ENCODE data around the gene SNRPD2. TPM values are rescaled to one million over a fixed set of nuclear protein-coding genes. Genes with fewer than 3 reads are reported as not detected.

The SNRPD2 gene
- 506 TPM for polyA plus RNA-seq (2012; ENCODE audit: insufficient read length, low read depth)

GRCh38 chr19:45691516-45692186 lies at the start of gene SNRPD2:
TSS of gene SNRPD2 (minus strand) at chr19:45691953. CDS start at chr19:45691888, 65 bp downstream.
- TF ChIP-seq FOXP2 (optimal IDR thresholded peaks at IDR 0.05; ENCODE audit: borderline replicate concordance, extremely low read depth, extremely low read length, insufficient read depth) (no peak), SIN3A (IDR thresholded peaks at IDR 0.05; ENCODE audit: borderline replicate concordance, insufficient read depth, low read length) (0 out of 2 replicates have a peak, but pooled peaks have one; percentile 16), TAF1 (IDR thresholded peaks at IDR 0.05; ENCODE audit: borderline replicate concordance, insufficient read depth, low read length) (peak; percentile 96), POLR2AphosphoS5 (IDR thresholded peaks at IDR 0.05; ENCODE audit: low read depth, low read length) (peak; percentile 99)
- TF ChIP-seq, protein P1, sequence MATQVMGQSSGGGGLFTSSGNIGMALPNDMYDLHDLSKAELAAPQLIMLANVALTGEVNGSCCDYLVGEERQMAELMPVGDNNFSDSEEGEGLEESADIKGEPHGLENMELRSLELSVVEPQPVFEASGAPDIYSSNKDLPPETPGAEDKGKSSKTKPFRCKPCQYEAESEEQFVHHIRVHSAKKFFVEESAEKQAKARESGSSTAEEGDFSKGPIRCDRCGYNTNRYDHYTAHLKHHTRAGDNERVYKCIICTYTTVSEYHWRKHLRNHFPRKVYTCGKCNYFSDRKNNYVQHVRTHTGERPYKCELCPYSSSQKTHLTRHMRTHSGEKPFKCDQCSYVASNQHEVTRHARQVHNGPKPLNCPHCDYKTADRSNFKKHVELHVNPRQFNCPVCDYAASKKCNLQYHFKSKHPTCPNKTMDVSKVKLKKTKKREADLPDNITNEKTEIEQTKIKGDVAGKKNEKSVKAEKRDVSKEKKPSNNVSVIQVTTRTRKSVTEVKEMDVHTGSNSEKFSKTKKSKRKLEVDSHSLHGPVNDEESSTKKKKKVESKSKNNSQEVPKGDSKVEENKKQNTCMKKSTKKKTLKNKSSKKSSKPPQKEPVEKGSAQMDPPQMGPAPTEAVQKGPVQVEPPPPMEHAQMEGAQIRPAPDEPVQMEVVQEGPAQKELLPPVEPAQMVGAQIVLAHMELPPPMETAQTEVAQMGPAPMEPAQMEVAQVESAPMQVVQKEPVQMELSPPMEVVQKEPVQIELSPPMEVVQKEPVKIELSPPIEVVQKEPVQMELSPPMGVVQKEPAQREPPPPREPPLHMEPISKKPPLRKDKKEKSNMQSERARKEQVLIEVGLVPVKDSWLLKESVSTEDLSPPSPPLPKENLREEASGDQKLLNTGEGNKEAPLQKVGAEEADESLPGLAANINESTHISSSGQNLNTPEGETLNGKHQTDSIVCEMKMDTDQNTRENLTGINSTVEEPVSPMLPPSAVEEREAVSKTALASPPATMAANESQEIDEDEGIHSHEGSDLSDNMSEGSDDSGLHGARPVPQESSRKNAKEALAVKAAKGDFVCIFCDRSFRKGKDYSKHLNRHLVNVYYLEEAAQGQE (IDR thresholded peaks at IDR 0.05; ENCODE audit: insufficient read depth in 1 of 2, low read depth in 2 of 2, low read length in 2 of 2): peak in 1 of 2 experiments; percentile 57; a peak in 1 of 4 replicates

DNA sequence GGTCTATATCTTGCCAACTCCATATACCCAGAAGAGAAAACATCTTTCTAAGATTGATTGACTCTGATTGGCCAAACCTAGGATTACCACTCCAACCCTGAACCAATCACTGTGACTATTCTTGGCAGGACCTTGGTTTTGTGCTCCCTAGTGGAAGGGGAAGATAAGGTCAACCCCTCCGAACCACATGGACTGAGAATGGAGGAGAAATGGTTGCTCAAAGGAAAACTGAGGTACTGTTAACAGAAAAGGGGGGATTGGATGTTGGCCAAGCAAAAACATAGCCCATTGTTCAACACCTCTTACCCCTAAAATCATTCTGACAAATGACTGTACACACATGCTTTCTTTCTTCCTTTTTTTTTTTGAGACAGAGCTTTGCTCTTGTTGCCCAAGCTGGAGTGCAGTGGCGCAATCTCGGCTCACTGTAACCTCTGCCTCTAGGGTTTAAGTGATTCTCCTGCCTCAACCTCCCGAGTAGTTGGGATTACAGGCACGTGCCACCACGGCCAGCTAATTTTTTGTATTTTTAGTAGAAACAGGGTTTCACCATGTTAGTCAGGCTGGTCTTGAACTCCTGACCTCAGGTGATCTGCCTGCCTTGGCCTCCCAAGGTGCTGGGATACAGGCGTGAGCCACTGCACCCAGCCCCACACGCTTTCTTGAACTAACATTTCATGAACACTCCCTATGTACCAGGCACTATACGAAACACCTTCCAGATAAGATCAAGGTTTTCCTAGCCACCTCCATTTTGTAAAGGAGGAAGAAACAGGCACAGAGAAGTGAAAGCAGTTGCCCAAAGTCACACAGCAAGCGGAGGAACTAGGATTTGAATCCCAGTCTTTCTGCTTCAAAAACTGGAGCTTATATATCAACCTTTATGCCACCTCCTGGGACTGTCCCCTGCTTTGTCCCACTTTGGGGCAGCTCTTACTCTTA lies 48.0 kb upstream of the SNRPD2 start:
- TF ChIP-seq POLR2AphosphoS5 (IDR thresholded peaks at IDR 0.05; ENCODE audit: low read depth, low read length): no peak
- no peak for TF ChIP-seq FOXP2 (optimal IDR thresholded peaks at IDR 0.05; ENCODE audit: borderline replicate concordance, extremely low read depth, extremely low read length, insufficient read depth)
- TF ChIP-seq TAF1 (IDR thresholded peaks at IDR 0.05; ENCODE audit: borderline replicate concordance, insufficient read depth, low read length): no peak
- TF ChIP-seq SIN3A (IDR thresholded peaks at IDR 0.05; ENCODE audit: borderline replicate concordance, insufficient read depth, low read length): no peak
- TF ChIP-seq, protein P1 (IDR thresholded peaks at IDR 0.05; ENCODE audit: insufficient read depth in 1 of 2, low read depth in 2 of 2, low read length in 2 of 2): no peak

DNA sequence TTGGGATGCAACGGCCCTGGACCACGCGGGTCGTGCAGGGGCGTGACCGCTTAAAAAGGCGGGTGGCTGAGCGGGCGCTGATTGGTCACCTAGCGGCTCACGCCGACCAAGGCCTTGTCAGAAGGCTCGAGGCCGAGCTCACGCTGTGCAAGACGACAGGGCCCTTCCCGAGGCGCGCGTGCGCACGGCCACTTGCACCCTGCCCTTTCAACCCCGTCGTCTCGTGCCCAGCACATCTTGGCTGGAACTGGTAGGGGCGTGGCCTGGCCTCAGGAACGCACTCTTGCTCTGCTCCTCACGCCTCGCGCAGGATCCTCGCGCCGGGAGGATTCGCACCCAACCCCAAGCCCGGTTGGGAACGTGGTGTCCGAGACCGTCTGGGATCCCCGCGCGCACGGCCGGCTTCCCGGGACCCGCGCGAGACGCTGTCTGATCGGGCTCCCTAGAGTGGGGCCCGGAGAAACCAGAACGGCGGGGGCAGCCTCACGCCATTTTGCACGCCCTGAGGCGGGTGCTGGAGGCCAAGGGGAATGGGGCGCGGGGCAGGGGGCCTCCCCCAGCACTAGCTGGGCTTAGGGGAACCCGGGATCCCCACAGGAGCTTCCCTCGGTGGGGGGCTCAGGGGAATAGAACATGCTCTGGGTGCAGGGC lies 41.5 kb upstream of the SNRPD2 start, which contains the start of gene MEIOSIN:
TSS of gene MEIOSIN (plus strand) at position 280 of the 651 bp plus-strand sequence. CDS start 1,938 bp downstream, outside the sequence.
- TF ChIP-seq SIN3A (IDR thresholded peaks at IDR 0.05; ENCODE audit: borderline replicate concordance, insufficient read depth, low read length) (no peak), TAF1 (IDR thresholded peaks at IDR 0.05; ENCODE audit: borderline replicate concordance, insufficient read depth, low read length) (no peak), POLR2AphosphoS5 (IDR thresholded peaks at IDR 0.05; ENCODE audit: low read depth, low read length) (no peak), FOXP2 (optimal IDR thresholded peaks at IDR 0.05; ENCODE audit: borderline replicate concordance, extremely low read depth, extremely low read length, insufficient read depth) (no peak)
- TF ChIP-seq, protein P1 (IDR thresholded peaks at IDR 0.05; ENCODE audit: insufficient read depth in 1 of 2, low read depth in 2 of 2, low read length in 2 of 2): no peak

DNA sequence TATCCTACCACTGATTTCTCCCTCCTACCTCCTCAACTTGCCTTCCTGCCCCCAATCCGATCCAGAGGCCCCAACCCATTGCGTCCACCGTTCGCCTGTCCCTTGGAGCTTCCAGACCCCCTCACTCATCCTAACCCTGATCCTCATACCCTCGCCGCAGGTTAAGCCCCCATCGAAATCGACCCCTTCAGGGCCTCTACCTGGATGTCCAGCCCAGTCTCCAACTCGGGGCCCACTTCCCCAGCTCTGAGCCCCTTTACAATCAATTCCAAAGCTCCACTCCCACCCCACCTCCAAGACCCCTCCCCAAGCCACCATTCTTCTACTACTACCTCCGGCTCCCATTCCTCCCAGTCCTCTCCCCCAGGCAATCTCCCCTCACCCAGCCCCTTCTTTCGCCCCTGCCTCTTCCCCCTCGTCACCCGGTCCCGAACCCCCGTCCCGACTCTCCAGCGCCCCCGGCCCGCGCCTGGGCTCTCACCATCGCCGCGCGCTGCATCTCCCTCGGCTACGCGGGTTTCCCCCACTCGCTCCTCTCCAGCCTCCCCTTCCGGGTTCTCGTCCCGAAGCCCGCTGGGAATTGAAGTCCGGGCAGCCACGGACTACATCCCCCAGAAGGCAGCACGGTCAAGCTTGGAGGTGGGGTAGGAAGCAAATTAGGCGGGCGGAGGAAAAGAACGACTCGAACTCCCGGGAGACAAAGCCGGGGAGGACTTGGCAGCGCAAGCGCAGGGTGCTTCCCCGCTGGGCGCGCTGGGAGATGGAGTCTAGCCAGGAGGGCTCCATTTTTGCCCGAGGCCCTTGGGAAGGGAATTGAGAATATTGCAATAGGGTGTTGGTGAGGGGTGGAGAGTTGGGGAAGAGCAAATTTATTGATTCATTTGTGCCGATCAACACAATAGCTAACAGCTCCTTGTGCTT lies 38.9 kb upstream of the SNRPD2 start, which contains the start of gene FBXO46:
TSS of gene FBXO46 (minus strand) at position 529 of the 921 bp plus-strand sequence. CDS start 17,401 bp downstream, outside the sequence.
- peak; percentile 85 for TF ChIP-seq POLR2AphosphoS5 (IDR thresholded peaks at IDR 0.05; ENCODE audit: low read depth, low read length)
- TF ChIP-seq, protein P1 (IDR thresholded peaks at IDR 0.05; ENCODE audit: insufficient read depth in 1 of 2, low read depth in 2 of 2, low read length in 2 of 2): no peak
- peak; percentile 58 for TF ChIP-seq FOXP2 (optimal IDR thresholded peaks at IDR 0.05; ENCODE audit: borderline replicate concordance, extremely low read depth, extremely low read length, insufficient read depth)
- peak; percentile 56; the same call in 1 of the 2 replicates for TF ChIP-seq TAF1 (IDR thresholded peaks at IDR 0.05; ENCODE audit: borderline replicate concordance, insufficient read depth, low read length)
- 0 out of 2 replicates have a peak, but pooled peaks have one; percentile 75 for TF ChIP-seq SIN3A (IDR thresholded peaks at IDR 0.05; ENCODE audit: borderline replicate concordance, insufficient read depth, low read length)
